Measurements from ENCODE around the gene CD68.

The CD68 gene

GRCh38 chr17:7563115-7563869 lies 16.1 kb upstream of the CD68 start:
- in situ Hi-C loops (cut with HindIII; ENCODE audit: low sequenced_read_pairs): no loop called here
- DNase-seq (ENCODE audit: low read depth, low spot score): no peak
- no peak for TF ChIP-seq CTCF (IDR thresholded peaks at IDR 0.05; ENCODE audit: low read depth, low read length)
- no peak overlapping the region for H3K4me3 ChIP-seq (ENCODE audit: low read depth, low read length)

GRCh38 chr17:7569571-7569970 lies 9.9 kb upstream of the CD68 start:
- in situ Hi-C loops (cut with HindIII; ENCODE audit: low sequenced_read_pairs): no loop called here
- DNase-seq (ENCODE audit: low read depth, low spot score): no peak
- no peak overlapping the region for H3K4me3 ChIP-seq (ENCODE audit: low read depth, low read length)
- no peak for TF ChIP-seq CTCF (IDR thresholded peaks at IDR 0.05; ENCODE audit: low read depth, low read length)

GRCh38 chr17:7570351-7570750 lies 9.1 kb upstream of the CD68 start:
- in situ Hi-C loops (cut with HindIII; ENCODE audit: low sequenced_read_pairs): no loop called here
- DNase-seq (ENCODE audit: low read depth, low spot score): no peak
- no peak for TF ChIP-seq CTCF (IDR thresholded peaks at IDR 0.05; ENCODE audit: low read depth, low read length)
- H3K4me3 ChIP-seq (ENCODE audit: low read depth, low read length): no peak overlapping the region

GRCh38 chr17:7572338-7572587 lies 7.2 kb upstream of the CD68 start:
- in situ Hi-C loops (cut with HindIII; ENCODE audit: low sequenced_read_pairs): no loop called here
- no peak for DNase-seq (ENCODE audit: low read depth, low spot score)
- no peak for TF ChIP-seq CTCF (IDR thresholded peaks at IDR 0.05; ENCODE audit: low read depth, low read length)
- H3K4me3 ChIP-seq (ENCODE audit: low read depth, low read length): peak overlapping the region; percentile 53

- in situ Hi-C loops (cut with HindIII; ENCODE audit: low sequenced_read_pairs): no loop called here
- H3K4me3 ChIP-seq (ENCODE audit: low read depth, low read length): peak overlapping the region; percentile 82
- TF ChIP-seq CTCF (IDR thresholded peaks at IDR 0.05; ENCODE audit: low read depth, low read length): no peak
- peak; percentile 100 for DNase-seq (ENCODE audit: low read depth, low spot score)
Observed at GRCh38 chr17:7572588-7573323, 6.7 kb upstream of the CD68 start.

GRCh38 chr17:7573324-7574080 lies 5.9 kb upstream of the CD68 start:
- DNase-seq (ENCODE audit: low read depth, low spot score): peak; percentile 94
- in situ Hi-C loops (cut with HindIII; ENCODE audit: low sequenced_read_pairs): no loop called here
- H3K4me3 ChIP-seq (ENCODE audit: low read depth, low read length): peak overlapping the region; percentile 82
- TF ChIP-seq CTCF (IDR thresholded peaks at IDR 0.05; ENCODE audit: low read depth, low read length): no peak

Measured in astrocyte of the spinal cord (primary cell).